OCI-LY7 (cell line): ENCODE results near the gene SIRT4. TPM values are rescaled to one million over a fixed set of nuclear protein-coding genes. Genes with fewer than 3 reads are reported as not detected.

Experiments used
- BruUV-seq: library from RNA; stranded (reverse); fragments of 400-500 nt; replicated peaks from 2 replicates; lab custom pipeline; 2021; lab: Mats Ljungman, UMichigan
- CTCF ChIA-PET: fragments of 300-600 bp; sonication (Branson Sonifier 250); formaldehyde crosslinking; loops from one replicate; lab custom pipeline; 2022; ENCODE audit warnings: antibody characterized with exemption; ENCODE audit not compliant: unreplicated experiment; lab: Charles Lee
- POLR2A ChIA-PET: fragments of 300-600 bp; sonication (Branson Sonifier 250); formaldehyde crosslinking; loops from one replicate; lab custom pipeline; 2022; ENCODE audit warnings: antibody characterized with exemption; lab: Charles Lee
- DNase-seq: peaks from one replicate; pipeline ENCODE4 v3.0.0-alpha.2; 2015; ENCODE audit warnings: low spot score
- H2AFZ ChIP-seq: fragments of 200-600 bp; sonication (generic), shearing (Covaris generic); 2 replicates; pipeline ENCODE4 v1.6.1; 2014; ENCODE audit warnings: mild to moderate bottlenecking, antibody characterized with exemption, low read length, moderate library complexity
- H3K27ac ChIP-seq: fragments of 200-600 bp; sonication (generic); 2 replicates; pipeline ENCODE4 v1.5.1; 2014; ENCODE audit warnings: mixed run types, low read depth, mild to moderate bottlenecking, moderate library complexity, low read length, inconsistent platforms; ENCODE audit not compliant: poor library complexity, severe bottlenecking
- H3K36me3 ChIP-seq: fragments of 200-600 bp; sonication (generic); 2 replicates; pipeline ENCODE4 v1.6.1; 2014; ENCODE audit warnings: mild to moderate bottlenecking, antibody characterized with exemption, low read length, moderate library complexity, mixed read lengths; ENCODE audit not compliant: insufficient read depth
- H3K4me1 ChIP-seq: fragments of 200-600 bp; sonication (generic); 2 replicates; pipeline ENCODE4 v1.5.1; 2014; ENCODE audit warnings: mild to moderate bottlenecking, low read length; ENCODE audit not compliant: insufficient read depth, poor library complexity, severe bottlenecking
- H3K4me2 ChIP-seq: fragments of 200-600 bp; sonication (generic); 2 replicates; pipeline ENCODE4 v1.6.1; 2014; ENCODE audit warnings: mild to moderate bottlenecking, low read length
- H3K4me3 ChIP-seq: fragments of 200-600 bp; sonication (generic); 2 replicates; pipeline ENCODE4 v1.5.1; 2014; ENCODE audit warnings: mild to moderate bottlenecking, low read depth, low read length; ENCODE audit not compliant: poor library complexity, severe bottlenecking
- H3K79me2 ChIP-seq: fragments of 200-600 bp; sonication (generic); 2 replicates; pipeline ENCODE4 v1.6.1; 2016; ENCODE audit warnings: low read depth, mild to moderate bottlenecking, low read length, moderate library complexity, mixed read lengths; ENCODE audit not compliant: insufficient read depth
- H3K9me2 ChIP-seq: fragments of 200-600 bp; sonication (generic); 2 replicates; pipeline ENCODE4 v1.6.1; 2016; ENCODE audit warnings: mild to moderate bottlenecking, low read length, mixed read lengths; ENCODE audit not compliant: insufficient read depth
- H3K9me3 ChIP-seq: fragments of 200-600 bp; sonication (generic); 2 replicates; pipeline ENCODE4 v1.6.1; 2014; ENCODE audit warnings: mild to moderate bottlenecking, mixed run types, low read length, mixed read lengths
- H4K20me1 ChIP-seq: fragments of 200-600 bp; sonication (generic); 2 replicates; pipeline ENCODE4 v1.6.1; 2014; ENCODE audit warnings: mild to moderate bottlenecking, antibody characterized with exemption, low read length, moderate library complexity, mixed read lengths; ENCODE audit not compliant: insufficient read depth
- CTCF ChIP-seq: fragments of 200-600 bp; sonication (generic); conservative IDR thresholded peaks from 2 replicates; pipeline ENCODE4 v1.5.1; 2014; ENCODE audit warnings: mild to moderate bottlenecking, antibody characterized with exemption, low read length, moderate library complexity, mixed read lengths
- EZH2phosphoT487 ChIP-seq: fragments of 200-600 bp; sonication (generic); IDR thresholded peaks from 2 replicates; pipeline ENCODE4 v1.6.1; 2018; ENCODE audit warnings: low read depth, borderline replicate concordance, mild to moderate bottlenecking, mixed run types, antibody characterized with exemption, low read length, moderate library complexity, mixed read lengths
- intact Hi-C: fragments of 100-400 bp; cut with micrococcal nuclease; formaldehyde crosslinking; loops from one replicate; pipeline ENCODE4 v1.10.0; 2022; ENCODE audit not compliant: unreplicated experiment
- total RNA-seq, 2 experiments: library from RNA; depleted of rRNA in 1 of 2; stranded (reverse); fragments of >200 nt in 1 of 2; shearing (Covaris generic) in 1 of 2; gene quantifications; 2 replicates each; pipeline ENCODE4 v1.2.3, GENCODE V29; 2014 to 2022

SIRT4 gene
- total RNA-seq, 2 experiments from 2014 or later, result 1.4 to 2.1 TPM

- H3K4me1 ChIP-seq, result peaks cover 6% of the 10 kb centered on the region
Measured at GRCh38 chr12:120261951-120262851, 39.9 kb upstream of the SIRT4 start.

GRCh38 chr12:120262852-120263747 lies 39.0 kb upstream of the SIRT4 start:
- DNase-seq, result no peak
- intact Hi-C loops, result loop anchor here (10.0 kb wide), 1 partner anchor 178 kb away; no protein-coding TSS in a partner anchor
- Histone ChIP-seq H3K27ac (no peak overlapping the region), H3K9me2 (no peaks in the 10 kb centered on the region), H3K79me2 (no peaks in the 10 kb centered on the region), H2AFZ (no peak overlapping the region), H4K20me1 (no peaks in the 10 kb centered on the region), H3K4me1 (peaks cover 6% of the 10 kb centered on the region), H3K36me3 (no peaks in the 10 kb centered on the region), H3K9me3 (no peaks in the 10 kb centered on the region), H3K4me3 (no peak overlapping the region), H3K4me2 (no peak overlapping the region)
- TF ChIP-seq EZH2phosphoT487 (no peak), CTCF (no peak)
- TSS peak; percentile 48 for BruUV-seq
- CTCF ChIA-PET, result interaction anchor here (7.2 kb wide), 1 partner anchor 35 kb away, joined by 68 read pairs; no protein-coding TSS in a partner anchor
- POLR2A ChIA-PET, result interaction anchor here (0.7 to 1.6 kb wide), 4 partner anchors 11 to 35 kb away, joined by 3 to 5 read pairs (median 4); partner anchors contain the start of gene RNU4-2

More at GRCh38 chr12:120261951-120262851, 39.9 kb upstream of the SIRT4 start:
- intact Hi-C loops, result loop anchor here (10.0 kb wide), 1 partner anchor 177 kb away; no protein-coding TSS in a partner anchor
- TF ChIP-seq EZH2phosphoT487 (no peak), CTCF (no peak)
- no TSS peak for BruUV-seq
- no peak overlapping the region for H2AFZ ChIP-seq
- no peaks in the 10 kb centered on the region for H3K9me2 ChIP-seq
- CTCF ChIA-PET, result interaction anchor here (7.2 kb wide), 1 partner anchor 34 kb away, joined by 68 read pairs; no protein-coding TSS in a partner anchor
- POLR2A ChIA-PET, result interaction anchor here (0.7 to 1.6 kb wide), 6 partner anchors 14 to 34 kb away, joined by 3 to 5 read pairs (median 4); partner anchors contain the start of gene RNU4-2
- DNase-seq, result no peak
- no peak overlapping the region for H3K4me2 ChIP-seq
- H3K4me3 ChIP-seq, result no peak overlapping the region
- no peaks in the 10 kb centered on the region for H3K79me2 ChIP-seq
- H3K9me3 ChIP-seq, result no peaks in the 10 kb centered on the region
- H4K20me1 ChIP-seq, result no peaks in the 10 kb centered on the region
- no peak overlapping the region for H3K27ac ChIP-seq
- H3K36me3 ChIP-seq, result no peaks in the 10 kb centered on the region
